Stomach (tissue), 9 donors: ENCODE measurements around the gene BLCAP. TPM values are rescaled to one million over a fixed set of nuclear protein-coding genes. Genes with fewer than 3 reads are reported as not detected.

ENCODE experiments used
- DNase-seq, 2 donors: peaks; one replicate each; pipeline versions ENCODE4 v3.0.0 to v3.0.0-alpha.2; 2013 to 2019
- H3K27ac ChIP-seq, 5 donors: fragments of 200-600 bp in 4 of 5; sonication (generic) in 4 of 5; one replicate each; pipeline ENCODE4 v1.5.1; 2013 to 2019; ENCODE audit warnings: mild to moderate bottlenecking in 1 of 5, moderate library complexity in 1 of 5
- H3K27me3 ChIP-seq, 3 donors: fragments of 200-600 bp; sonication (generic); one replicate each; pipeline ENCODE4 v1.5.1; 2017 to 2019; ENCODE audit warnings: mixed run types in 1 of 3
- H3K36me3 ChIP-seq, 4 donors: fragments of 200-600 bp; sonication (generic); 1 replicate in 3 of 4; 2 replicates in 1 of 4; pipeline ENCODE4 v1.5.1; 2016 to 2019
- H3K4me1 ChIP-seq, 4 donors: fragments of 200-600 bp; sonication (generic); one replicate each; pipeline ENCODE4 v1.5.1; 2016 to 2019
- H3K4me3 ChIP-seq, 4 donors: fragments of 200-600 bp; sonication (generic) in 3 of 4; one replicate each; pipeline ENCODE4 v1.5.1; 2016 to 2019; ENCODE audit warnings: mild to moderate bottlenecking in 1 of 4
- H3K9me3 ChIP-seq, 4 donors: fragments of 200-600 bp; sonication (generic); one replicate each; pipeline ENCODE4 v1.5.1; 2016 to 2019
- EP300 ChIP-seq: sonication (generic); formaldehyde crosslinking; IDR thresholded peaks from one replicate; pipeline ENCODE4 v1.6.1; 2017; ENCODE audit warnings: antibody characterized with exemption
- POLR2A ChIP-seq, 4 donors: fragments of 450-650 bp; IDR thresholded peaks; one replicate each; pipeline ENCODE4 v1.6.1; 2016; ENCODE audit warnings: antibody characterized with exemption in 4 of 4, control low read depth in 2 of 4, mild to moderate bottlenecking in 1 of 4, moderate library complexity in 1 of 4
- POLR2AphosphoS5 ChIP-seq, 3 donors: sonication (generic); formaldehyde crosslinking; IDR thresholded peaks; one replicate each; pipeline ENCODE4 v1.6.1; 2016; ENCODE audit warnings: antibody characterized with exemption in 3 of 3
- WGBS, 5 donors: extraction: QIAGEN DNeasy Blood & Tissue Kit in 3 of 5; methylation state at CpG; one replicate each; pipeline versions ENCODE4 v1.1.5 to v1.1.7; 2013 to 2018; 5-methylcytosine and 5-hydroxymethylcytosine counted together
- intact Hi-C: fragments of 100-400 bp; cut with DNase I; formaldehyde crosslinking; loops from one replicate; pipeline ENCODE4 v1.15.1; 2023; ENCODE audit warnings: low total_unique reads
- polyA plus RNA-seq, 3 donors: library from polyadenylated mRNA; stranded (reverse); fragments of 200-250 nt; gene quantifications; one replicate each; pipeline ENCODE4 v1.2.3, GENCODE V29; 2013
- total RNA-seq, 5 donors: library from RNA; depleted of rRNA; stranded (reverse); fragments of >200 nt; gene quantifications; one replicate each; pipeline versions ENCODE4 v1.1.0 to v1.2.3, GENCODE V29; 2014 to 2016
- TF ChIP-seq, protein P1 (sequence below), 7 experiments: fragments of 450-650 bp in 4 of 7; fragments of 200-600 bp in 3 of 7; sonication (generic) in 3 of 7; IDR thresholded peaks; one replicate each; pipeline ENCODE4 v1.5.1; 2016 to 2019; ENCODE audit warnings: antibody characterized with exemption in 7 of 7, control low read depth in 2 of 7, mild to moderate bottlenecking in 1 of 7
- donor health status: healthy with polysubstance abuse.
- donor health status: Bipolar disorder and iron deficiency.
- donor health status: healthy.

The BLCAP gene
- total and polyA plus RNA-seq, 8 donors, result 12.5 to 84.4 (median 46.6) TPM

GRCh38 chr20:37534401-37535157 is 6.9 kb upstream of the BLCAP start:
- 68 to 78% (median 75%) methylated on average over 6 of the region's 6 CpGs for WGBS, 5 donors
- Histone ChIP-seq H3K27ac (no peak overlapping the region), H3K4me1 (peaks cover 0 to 10% (median 3%) of the 10 kb centered on the region in 4 donors), H3K9me3 (no peaks in the 10 kb centered on the region), H3K36me3 (no peaks in the 10 kb centered on the region), H3K4me3 (no peak overlapping the region), H3K27me3 (no peaks in the 10 kb centered on the region)
- TF ChIP-seq POLR2A (IDR thresholded peaks at IDR 0.05), result no peak
- TF ChIP-seq, protein P1, sequence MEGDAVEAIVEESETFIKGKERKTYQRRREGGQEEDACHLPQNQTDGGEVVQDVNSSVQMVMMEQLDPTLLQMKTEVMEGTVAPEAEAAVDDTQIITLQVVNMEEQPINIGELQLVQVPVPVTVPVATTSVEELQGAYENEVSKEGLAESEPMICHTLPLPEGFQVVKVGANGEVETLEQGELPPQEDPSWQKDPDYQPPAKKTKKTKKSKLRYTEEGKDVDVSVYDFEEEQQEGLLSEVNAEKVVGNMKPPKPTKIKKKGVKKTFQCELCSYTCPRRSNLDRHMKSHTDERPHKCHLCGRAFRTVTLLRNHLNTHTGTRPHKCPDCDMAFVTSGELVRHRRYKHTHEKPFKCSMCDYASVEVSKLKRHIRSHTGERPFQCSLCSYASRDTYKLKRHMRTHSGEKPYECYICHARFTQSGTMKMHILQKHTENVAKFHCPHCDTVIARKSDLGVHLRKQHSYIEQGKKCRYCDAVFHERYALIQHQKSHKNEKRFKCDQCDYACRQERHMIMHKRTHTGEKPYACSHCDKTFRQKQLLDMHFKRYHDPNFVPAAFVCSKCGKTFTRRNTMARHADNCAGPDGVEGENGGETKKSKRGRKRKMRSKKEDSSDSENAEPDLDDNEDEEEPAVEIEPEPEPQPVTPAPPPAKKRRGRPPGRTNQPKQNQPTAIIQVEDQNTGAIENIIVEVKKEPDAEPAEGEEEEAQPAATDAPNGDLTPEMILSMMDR (IDR thresholded peaks at IDR 0.05), result peak in 5 of 7 experiments; percentile 79 to 95 (median 89)
- TF ChIP-seq EP300, result no peak
- peak in 1 of 3 donors; percentile 76 for TF ChIP-seq POLR2AphosphoS5 (IDR thresholded peaks at IDR 0.05)
- DNase-seq, result peak; percentile 46 to 93
- intact Hi-C loops, result loop anchor here (5.0 to 10.0 kb wide), 2 partner anchors 150 to 267 kb away; no protein-coding TSS in a partner anchor

DNA sequence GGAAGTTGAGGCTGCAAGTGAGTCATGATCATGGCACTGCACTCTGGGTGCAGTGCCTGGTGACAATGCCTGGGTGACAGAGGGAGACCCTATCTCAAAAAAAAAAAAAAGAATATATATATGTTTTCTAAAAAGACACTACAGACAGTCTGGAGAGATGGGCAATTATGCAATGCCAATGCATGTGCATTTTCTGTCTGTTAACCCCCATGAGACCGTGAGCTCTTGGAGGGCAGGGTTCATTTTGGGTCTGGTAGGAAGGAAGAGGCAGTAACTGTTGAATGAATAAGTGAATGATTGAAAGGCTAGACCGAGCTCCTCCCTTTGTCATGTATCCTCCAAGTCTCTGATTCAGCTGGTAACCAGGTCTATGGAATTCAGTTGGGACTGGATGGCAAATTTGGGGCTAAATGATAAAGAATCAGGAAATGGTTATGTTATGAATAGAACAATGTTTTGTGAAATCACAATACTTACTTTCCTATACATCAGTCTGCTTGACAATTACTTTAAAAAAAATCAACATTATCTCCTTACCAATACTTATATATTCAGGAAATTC is 5.6 kb upstream of the BLCAP start:
- Histone ChIP-seq H3K27me3 (no peaks in the 10 kb centered on the region), H3K36me3 (no peaks in the 10 kb centered on the region), H3K9me3 (no peaks in the 10 kb centered on the region), H3K4me3 (no peak overlapping the region), H3K27ac (no peak overlapping the region), H3K4me1 (peaks cover 7 to 18% (median 12%) of the 10 kb centered on the region in 4 donors)
- TF ChIP-seq EP300 (no peak), POLR2AphosphoS5 (IDR thresholded peaks at IDR 0.05) (no peak), POLR2A (IDR thresholded peaks at IDR 0.05) (no peak)
- TF ChIP-seq, protein P1 (IDR thresholded peaks at IDR 0.05), result no peak
- 79 to 89% (median 83%) methylated on average over 2 of the region's 2 CpGs for WGBS, 5 donors
- no peak for DNase-seq
- intact Hi-C loops, result loop anchor here (5.0 to 10.0 kb wide), 2 partner anchors 148 to 266 kb away; no protein-coding TSS in a partner anchor

DNA sequence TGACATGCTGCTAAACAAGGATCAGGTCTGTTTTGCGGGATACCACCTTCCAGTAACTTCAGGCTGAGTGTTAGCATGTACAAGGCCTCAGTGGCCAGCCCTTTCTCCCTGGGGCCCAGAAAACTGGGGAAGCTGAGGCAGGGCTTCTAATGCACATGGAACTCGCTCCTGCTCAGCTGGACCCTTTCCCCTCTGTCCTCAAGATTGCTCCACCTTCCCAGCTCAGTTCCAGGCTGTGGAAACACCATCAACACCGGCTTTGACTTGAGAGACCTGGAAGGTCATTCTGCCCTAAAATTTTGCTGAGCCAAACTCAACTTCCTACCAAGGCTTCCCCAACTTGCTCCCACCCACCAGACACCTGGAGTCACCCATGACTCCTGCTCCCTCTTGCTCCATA is 4.2 kb upstream of the BLCAP start:
- H3K4me1 ChIP-seq, result peaks cover 8 to 19% (median 15%) of the 10 kb centered on the region in 4 donors
- no peaks in the 10 kb centered on the region for H3K9me3 ChIP-seq
- no peak overlapping the region for H3K27ac ChIP-seq
- DNase-seq, result no peak
- no peaks in the 10 kb centered on the region for H3K27me3 ChIP-seq
- 77 to 90% (median 83%) methylated on average over 3 of the region's 3 CpGs for WGBS, 5 donors
- H3K36me3 ChIP-seq, result no peaks in the 10 kb centered on the region
- intact Hi-C loops, result loop anchor here (5.0 to 10.0 kb wide), 2 partner anchors 147 to 265 kb away; no protein-coding TSS in a partner anchor
- no peak overlapping the region for H3K4me3 ChIP-seq
- TF ChIP-seq, protein P1 (IDR thresholded peaks at IDR 0.05), result no peak
- TF ChIP-seq POLR2A (IDR thresholded peaks at IDR 0.05), result no peak
- TF ChIP-seq EP300, result no peak
- TF ChIP-seq POLR2AphosphoS5 (IDR thresholded peaks at IDR 0.05), result no peak

- H3K36me3 ChIP-seq, result no peaks in the 10 kb centered on the region
- no peak overlapping the region for H3K27ac ChIP-seq
- no peak overlapping the region for H3K4me3 ChIP-seq
- intact Hi-C loops, result loop anchor here (5.0 to 10.0 kb wide), 2 partner anchors 146 to 263 kb away; no protein-coding TSS in a partner anchor
- 50 to 69% (median 61%) methylated on average over 2 of the region's 2 CpGs for WGBS, 5 donors
- no peaks in the 10 kb centered on the region for H3K27me3 ChIP-seq
- DNase-seq, result no peak
- no peak for TF ChIP-seq POLR2AphosphoS5 (IDR thresholded peaks at IDR 0.05)
- TF ChIP-seq EP300, result no peak
- TF ChIP-seq POLR2A (IDR thresholded peaks at IDR 0.05), result no peak
- TF ChIP-seq, protein P1 (IDR thresholded peaks at IDR 0.05), result no peak
- H3K4me1 ChIP-seq, result peaks cover 17 to 31% (median 26%) of the 10 kb centered on the region in 4 donors
- H3K9me3 ChIP-seq, result no peaks in the 10 kb centered on the region
Measured at GRCh38 chr20:37530696-37531095, 3.0 kb upstream of the BLCAP start.
